ENCODE results near the gene MAP3K21. TPM values are rescaled to one million over a fixed set of nuclear protein-coding genes. Genes with fewer than 3 reads are reported as not detected.

MAP3K21 gene
- total RNA-seq, 1 donor from 2014 or later, result 0.25 TPM

DNA sequence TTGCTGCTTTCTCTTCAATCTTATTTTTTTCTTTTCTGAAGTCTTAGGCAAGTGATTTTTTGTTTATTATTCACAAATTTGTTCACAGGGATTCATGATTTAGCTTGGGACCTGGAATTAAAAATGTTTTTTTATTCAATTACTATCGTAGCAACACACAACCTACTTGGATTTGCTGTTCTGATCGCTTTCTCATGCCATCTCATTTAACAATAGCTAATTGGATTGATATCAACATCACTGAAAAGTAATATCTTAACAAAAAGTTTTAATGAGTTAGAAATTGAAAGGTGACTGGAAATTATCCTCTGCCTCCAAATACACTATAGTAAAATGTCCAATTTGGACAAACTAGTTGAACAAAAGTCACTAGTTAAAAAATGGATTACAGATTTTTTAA lies 32.4 kb downstream of the MAP3K21 start:
- TF ChIP-seq, protein P1, sequence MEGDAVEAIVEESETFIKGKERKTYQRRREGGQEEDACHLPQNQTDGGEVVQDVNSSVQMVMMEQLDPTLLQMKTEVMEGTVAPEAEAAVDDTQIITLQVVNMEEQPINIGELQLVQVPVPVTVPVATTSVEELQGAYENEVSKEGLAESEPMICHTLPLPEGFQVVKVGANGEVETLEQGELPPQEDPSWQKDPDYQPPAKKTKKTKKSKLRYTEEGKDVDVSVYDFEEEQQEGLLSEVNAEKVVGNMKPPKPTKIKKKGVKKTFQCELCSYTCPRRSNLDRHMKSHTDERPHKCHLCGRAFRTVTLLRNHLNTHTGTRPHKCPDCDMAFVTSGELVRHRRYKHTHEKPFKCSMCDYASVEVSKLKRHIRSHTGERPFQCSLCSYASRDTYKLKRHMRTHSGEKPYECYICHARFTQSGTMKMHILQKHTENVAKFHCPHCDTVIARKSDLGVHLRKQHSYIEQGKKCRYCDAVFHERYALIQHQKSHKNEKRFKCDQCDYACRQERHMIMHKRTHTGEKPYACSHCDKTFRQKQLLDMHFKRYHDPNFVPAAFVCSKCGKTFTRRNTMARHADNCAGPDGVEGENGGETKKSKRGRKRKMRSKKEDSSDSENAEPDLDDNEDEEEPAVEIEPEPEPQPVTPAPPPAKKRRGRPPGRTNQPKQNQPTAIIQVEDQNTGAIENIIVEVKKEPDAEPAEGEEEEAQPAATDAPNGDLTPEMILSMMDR (IDR thresholded peaks at IDR 0.05), result no peak
- H3K4me3 Mint-ChIP-seq (ENCODE audit: unreplicated experiment), result no peak overlapping the region
- no peaks in the 10 kb centered on the region for H3K9me3 Mint-ChIP-seq (ENCODE audit: low read depth)
- DNase-seq (ENCODE audit: low spot score), result no peak
- H3K27ac Mint-ChIP-seq (ENCODE audit: unreplicated experiment), result no peak overlapping the region
- H3K4me1 Mint-ChIP-seq (ENCODE audit: low read depth), result peaks cover 6% of the 10 kb centered on the region
- peaks cover 27% of the 10 kb centered on the region for H3K27me3 Mint-ChIP-seq (ENCODE audit: low read depth)
- H3K36me3 Mint-ChIP-seq (ENCODE audit: low read depth), result no peaks in the 10 kb centered on the region

DNA sequence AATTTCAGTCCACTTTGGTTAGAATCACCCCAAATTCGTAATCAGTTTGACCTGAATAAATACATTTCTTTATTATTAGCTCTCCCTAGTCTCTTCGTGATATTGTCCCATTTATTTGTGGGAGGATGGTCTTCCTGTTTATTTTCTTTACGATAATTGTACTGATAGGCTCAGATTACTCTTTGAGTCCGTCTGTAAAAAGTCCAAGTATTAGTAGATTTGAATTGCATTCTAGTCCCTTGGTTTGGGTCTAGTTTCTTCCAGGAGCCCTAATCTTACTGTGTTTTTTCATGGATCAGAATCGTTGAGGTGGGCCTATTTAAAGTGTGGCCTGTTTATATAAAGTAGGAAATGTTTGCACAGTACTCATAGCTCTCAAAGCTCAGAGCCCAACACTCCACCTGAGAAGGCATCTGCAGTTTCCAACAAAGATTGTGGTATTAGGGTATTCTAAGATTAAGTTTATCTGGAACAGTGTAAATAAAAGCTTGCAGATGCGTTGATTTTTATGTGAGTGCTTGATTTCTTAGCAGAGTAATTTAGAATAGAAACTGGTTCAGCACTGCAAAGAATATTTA lies 33.1 kb downstream of the MAP3K21 start:
- H3K9me3 Mint-ChIP-seq (ENCODE audit: low read depth), result no peaks in the 10 kb centered on the region
- no peak for DNase-seq (ENCODE audit: low spot score)
- peaks cover 30% of the 10 kb centered on the region for H3K27me3 Mint-ChIP-seq (ENCODE audit: low read depth)
- no peaks in the 10 kb centered on the region for H3K36me3 Mint-ChIP-seq (ENCODE audit: low read depth)
- H3K4me1 Mint-ChIP-seq (ENCODE audit: low read depth), result peaks cover 6% of the 10 kb centered on the region
- TF ChIP-seq, protein P1 (IDR thresholded peaks at IDR 0.05), result no peak
- H3K27ac Mint-ChIP-seq (ENCODE audit: unreplicated experiment), result no peak overlapping the region
- no peak overlapping the region for H3K4me3 Mint-ChIP-seq (ENCODE audit: unreplicated experiment)

DNA sequence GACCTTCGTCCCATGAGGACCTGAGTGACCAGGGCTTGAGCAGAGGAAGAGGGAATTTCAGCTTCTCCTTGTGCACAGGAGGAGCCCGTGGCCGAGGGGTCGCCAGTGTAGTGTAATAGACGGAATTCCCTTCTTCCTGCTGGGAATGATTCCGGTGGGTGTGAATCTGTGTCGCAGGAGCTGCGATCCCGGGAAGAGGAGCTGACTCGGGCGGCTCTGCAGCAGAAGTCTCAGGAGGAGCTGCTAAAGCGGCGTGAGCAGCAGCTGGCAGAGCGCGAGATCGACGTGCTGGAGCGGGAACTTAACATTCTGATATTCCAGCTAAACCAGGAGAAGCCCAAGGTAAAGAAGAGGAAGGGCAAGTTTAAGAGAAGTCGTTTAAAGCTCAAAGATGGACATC lies 34.4 kb downstream of the MAP3K21 start:
- Mint-ChIP-seq H3K4me1 (ENCODE audit: low read depth) (peaks cover 6% of the 10 kb centered on the region), H3K9me3 (ENCODE audit: low read depth) (no peaks in the 10 kb centered on the region), H3K4me3 (ENCODE audit: unreplicated experiment) (no peak overlapping the region), H3K27ac (ENCODE audit: unreplicated experiment) (no peak overlapping the region), H3K36me3 (ENCODE audit: low read depth) (no peaks in the 10 kb centered on the region), H3K27me3 (ENCODE audit: low read depth) (peaks cover 36% of the 10 kb centered on the region)
- DNase-seq (ENCODE audit: low spot score), result no peak
- TF ChIP-seq, protein P1 (IDR thresholded peaks at IDR 0.05), result no peak

DNA sequence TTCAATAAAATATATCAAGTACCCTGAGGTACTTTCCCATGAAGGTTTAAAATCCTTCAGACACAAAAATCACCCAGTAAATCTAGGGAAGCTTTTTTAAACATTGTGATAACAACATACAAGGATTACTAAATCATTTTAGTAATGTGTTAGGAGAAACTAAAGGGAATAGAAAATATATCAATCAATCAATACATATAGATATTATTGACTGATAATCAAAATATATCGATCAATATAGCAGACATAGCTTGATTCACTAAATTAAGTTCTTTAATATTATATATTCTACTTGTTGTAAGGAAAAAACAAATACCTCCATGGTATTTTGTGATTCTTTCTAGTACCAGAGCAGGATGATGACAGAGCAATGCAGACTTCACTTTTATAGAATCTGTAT lies 35.2 kb downstream of the MAP3K21 start:
- Mint-ChIP-seq H3K4me3 (ENCODE audit: unreplicated experiment) (no peak overlapping the region), H3K36me3 (ENCODE audit: low read depth) (no peaks in the 10 kb centered on the region), H3K27me3 (ENCODE audit: low read depth) (peaks cover 34% of the 10 kb centered on the region), H3K27ac (ENCODE audit: unreplicated experiment) (no peak overlapping the region), H3K4me1 (ENCODE audit: low read depth) (peaks cover 6% of the 10 kb centered on the region), H3K9me3 (ENCODE audit: low read depth) (no peaks in the 10 kb centered on the region)
- TF ChIP-seq, protein P1 (IDR thresholded peaks at IDR 0.05), result no peak
- no peak for DNase-seq (ENCODE audit: low spot score)

DNA sequence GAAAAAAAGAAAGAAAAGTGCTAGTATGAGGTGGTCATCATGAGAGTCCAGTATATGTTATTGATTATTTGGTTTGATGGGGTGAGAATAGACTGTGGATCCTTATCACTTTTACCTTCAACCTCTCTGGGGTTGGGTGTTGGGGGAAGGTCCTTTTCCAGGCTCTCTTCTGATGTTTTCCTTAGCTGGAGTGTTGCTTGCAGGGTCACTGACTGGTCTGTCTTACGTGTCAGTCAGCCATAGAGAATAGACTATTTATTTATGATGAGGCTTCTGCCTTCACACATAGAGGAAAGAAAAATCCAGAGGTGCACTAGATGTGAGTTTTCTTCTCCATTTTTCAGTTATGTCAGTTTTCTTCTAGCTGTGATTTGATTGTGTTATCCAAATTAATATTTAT lies 36.5 kb downstream of the MAP3K21 start:
- Mint-ChIP-seq H3K36me3 (ENCODE audit: low read depth) (no peaks in the 10 kb centered on the region), H3K9me3 (ENCODE audit: low read depth) (no peaks in the 10 kb centered on the region), H3K4me1 (ENCODE audit: low read depth) (peaks cover 6% of the 10 kb centered on the region), H3K4me3 (ENCODE audit: unreplicated experiment) (no peak overlapping the region), H3K27ac (ENCODE audit: unreplicated experiment) (no peak overlapping the region), H3K27me3 (ENCODE audit: low read depth) (peaks cover 37% of the 10 kb centered on the region)
- TF ChIP-seq, protein P1 (IDR thresholded peaks at IDR 0.05), result no peak
- DNase-seq (ENCODE audit: low spot score), result no peak
